ENCODE data around the gene LIPC.

Gene LIPC

DNA sequence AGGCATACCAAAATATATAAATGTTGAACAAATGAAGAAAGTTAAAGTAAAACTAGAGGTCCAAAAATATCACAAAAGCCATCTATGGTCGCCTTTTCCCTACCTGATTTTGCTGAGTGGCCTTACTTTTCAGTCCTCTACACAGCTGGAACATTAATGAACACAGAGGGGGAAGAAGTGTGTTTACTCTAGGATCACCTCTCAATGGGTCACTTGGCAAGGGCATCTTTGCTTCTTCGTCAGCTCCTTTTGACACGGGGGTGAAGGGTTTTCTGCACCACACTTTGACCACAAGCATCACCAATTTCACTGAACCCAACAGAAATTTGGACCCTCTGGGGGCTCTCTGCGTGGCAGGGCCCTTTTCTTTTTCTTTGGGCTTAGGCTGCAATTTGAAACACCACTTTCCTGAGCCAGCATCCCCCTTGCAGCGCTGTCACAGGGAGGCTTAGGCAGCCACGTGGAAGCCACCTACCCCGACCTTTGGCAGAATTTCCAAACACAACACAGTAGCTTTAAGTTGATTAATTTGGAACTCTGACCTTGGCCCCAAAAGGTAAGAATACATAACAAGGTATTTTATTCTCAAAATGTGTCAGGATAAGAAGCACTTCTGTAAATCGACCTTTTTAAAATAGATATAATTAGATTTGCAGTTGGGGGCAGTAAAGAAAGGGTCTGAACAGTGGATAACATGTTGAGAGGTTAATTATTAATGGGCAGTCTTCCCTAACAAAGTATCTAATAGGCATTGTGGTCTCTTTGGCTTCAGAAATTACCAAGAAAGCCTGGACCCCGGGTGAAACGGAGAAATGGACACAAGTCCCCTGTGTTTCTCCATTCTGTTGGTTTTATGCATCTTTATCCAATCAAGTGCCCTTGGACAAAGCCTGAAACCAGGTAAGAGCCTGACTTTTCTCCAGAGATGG is at the start of gene LIPC:
Gene LIPC (plus strand): TSS at position 771 of the 929 bp plus-strand sequence. CDS start 42 bp downstream, at position 813.
- Mint-ChIP-seq H3K4me3 (no peak within 1 kb of the TSS), H3K27ac (no peak within 1 kb of the TSS), H3K4me1 (no peaks in the 10 kb centered on the region), H3K9me3 (no peaks in the 10 kb centered on the region), H3K36me3 (no peaks in the 10 kb centered on the region), H3K27me3 (no peaks in the 10 kb centered on the region)

DNA sequence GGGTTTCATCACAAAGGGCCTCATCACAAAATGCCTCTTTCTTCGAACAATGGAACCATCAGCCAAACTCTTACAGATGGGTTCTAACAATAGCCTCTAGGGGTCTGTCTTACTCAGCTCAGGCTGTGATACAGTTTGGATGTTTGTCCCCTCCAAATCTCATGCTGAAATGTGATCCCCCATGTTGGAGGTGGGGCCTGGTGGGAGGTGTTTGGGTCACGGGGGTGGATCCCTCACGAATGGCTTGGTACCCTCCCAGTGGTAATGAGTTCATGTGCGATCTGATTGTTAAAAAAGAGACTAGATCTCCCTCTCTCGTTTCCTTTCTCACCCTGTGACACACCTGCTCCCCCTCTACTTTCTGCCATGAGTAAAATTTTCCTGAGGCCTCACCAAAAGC is 47.9 kb upstream of the LIPC start:
- H3K9me3 Mint-ChIP-seq, result no peaks in the 10 kb centered on the region
- no peak overlapping the region for H3K4me3 Mint-ChIP-seq
- no peaks in the 10 kb centered on the region for H3K36me3 Mint-ChIP-seq
- peaks cover 8% of the 10 kb centered on the region for H3K4me1 Mint-ChIP-seq
- H3K27me3 Mint-ChIP-seq, result no peaks in the 10 kb centered on the region
- H3K27ac Mint-ChIP-seq, result peak overlapping the region; percentile 27

DNA sequence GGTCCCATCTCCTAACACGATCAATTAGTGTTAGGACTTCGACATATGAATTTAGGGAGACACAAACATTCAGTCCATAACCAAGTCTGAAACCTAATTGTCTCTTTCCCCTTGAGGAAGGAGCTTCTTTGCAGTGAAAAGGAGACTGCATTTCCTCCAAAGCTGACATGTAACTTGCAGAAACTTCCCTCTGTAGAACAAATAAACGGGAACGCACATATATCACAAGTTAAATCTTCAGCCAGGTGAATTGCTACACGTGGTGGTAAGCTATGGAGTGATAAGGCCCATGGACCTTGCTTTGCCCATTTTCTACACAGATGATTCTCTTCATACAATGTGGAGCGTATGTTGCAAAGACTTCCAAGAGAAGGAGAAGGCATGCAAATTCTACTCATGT is 47.1 kb upstream of the LIPC start:
- no peak overlapping the region for H3K27ac Mint-ChIP-seq
- no peaks in the 10 kb centered on the region for H3K36me3 Mint-ChIP-seq
- H3K4me3 Mint-ChIP-seq, result no peak overlapping the region
- H3K9me3 Mint-ChIP-seq, result no peaks in the 10 kb centered on the region
- H3K4me1 Mint-ChIP-seq, result peaks cover 8% of the 10 kb centered on the region
- no peaks in the 10 kb centered on the region for H3K27me3 Mint-ChIP-seq

DNA sequence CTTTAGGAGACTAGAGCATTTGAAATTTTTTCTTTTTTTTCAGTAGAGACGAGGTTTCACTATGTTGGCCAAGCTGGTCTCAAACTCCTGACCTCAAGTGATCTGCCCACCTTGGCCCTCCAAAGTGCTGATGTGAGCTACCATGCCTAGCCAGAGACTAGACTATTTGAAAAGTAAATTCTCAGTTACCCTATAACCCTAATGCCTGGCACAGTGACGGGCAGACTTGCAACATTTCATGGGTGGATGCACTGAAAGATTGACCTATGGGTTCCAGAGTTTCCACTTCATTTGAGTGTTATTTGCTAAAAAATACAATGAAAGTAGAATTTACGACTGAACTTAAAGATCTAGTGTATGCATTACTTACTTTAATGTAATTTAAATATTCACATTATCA is 45.7 kb upstream of the LIPC start:
- no peaks in the 10 kb centered on the region for H3K36me3 Mint-ChIP-seq
- peaks cover 8% of the 10 kb centered on the region for H3K4me1 Mint-ChIP-seq
- no peak overlapping the region for H3K27ac Mint-ChIP-seq
- H3K27me3 Mint-ChIP-seq, result no peaks in the 10 kb centered on the region
- H3K4me3 Mint-ChIP-seq, result no peak overlapping the region
- no peaks in the 10 kb centered on the region for H3K9me3 Mint-ChIP-seq

DNA sequence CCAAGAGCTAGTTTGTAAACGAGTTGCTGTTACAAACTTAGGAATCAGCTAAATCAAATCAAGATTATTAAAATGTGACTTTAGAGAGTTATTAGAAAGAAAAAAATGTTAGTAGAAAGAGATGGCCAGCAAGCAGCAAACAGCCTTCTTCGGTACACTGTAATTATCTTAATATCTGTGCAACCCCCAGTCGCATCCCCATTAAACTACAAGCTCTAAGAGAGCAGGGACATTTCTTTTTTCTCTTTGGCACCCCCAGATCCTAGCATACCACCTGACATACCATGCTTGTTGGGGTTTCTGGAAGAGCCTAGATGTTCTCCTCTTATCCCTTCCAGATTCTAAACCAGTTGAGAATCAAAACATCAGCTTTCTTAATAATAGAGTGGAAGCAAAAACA is 45.1 kb upstream of the LIPC start:
- H3K4me1 Mint-ChIP-seq, result peaks cover 8% of the 10 kb centered on the region
- no peak overlapping the region for H3K4me3 Mint-ChIP-seq
- H3K36me3 Mint-ChIP-seq, result no peaks in the 10 kb centered on the region
- no peak overlapping the region for H3K27ac Mint-ChIP-seq
- no peaks in the 10 kb centered on the region for H3K27me3 Mint-ChIP-seq
- H3K9me3 Mint-ChIP-seq, result no peaks in the 10 kb centered on the region

DNA sequence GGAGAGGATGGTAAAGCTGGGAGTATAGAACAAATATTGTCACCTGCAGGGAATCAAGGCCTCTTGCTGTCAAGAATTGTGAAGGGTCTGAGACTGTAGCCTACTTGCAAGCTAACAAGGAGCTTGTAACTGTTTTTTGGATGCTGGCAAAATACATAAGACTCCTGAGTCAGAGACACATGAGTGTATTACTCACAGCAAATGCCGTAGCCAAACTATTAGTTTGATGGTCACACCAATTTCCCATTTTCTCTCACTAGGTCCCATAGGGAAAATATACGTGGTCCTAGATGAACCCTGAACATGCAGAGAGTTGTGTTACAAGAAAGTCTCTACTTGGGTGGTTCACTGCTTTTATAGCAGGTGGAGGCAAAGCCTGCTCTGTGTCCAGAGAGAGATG is 44.7 kb upstream of the LIPC start:
- Mint-ChIP-seq H3K27ac (no peak overlapping the region), H3K4me1 (peaks cover 8% of the 10 kb centered on the region), H3K9me3 (no peaks in the 10 kb centered on the region), H3K4me3 (no peak overlapping the region), H3K27me3 (no peaks in the 10 kb centered on the region), H3K36me3 (no peaks in the 10 kb centered on the region)

DNA sequence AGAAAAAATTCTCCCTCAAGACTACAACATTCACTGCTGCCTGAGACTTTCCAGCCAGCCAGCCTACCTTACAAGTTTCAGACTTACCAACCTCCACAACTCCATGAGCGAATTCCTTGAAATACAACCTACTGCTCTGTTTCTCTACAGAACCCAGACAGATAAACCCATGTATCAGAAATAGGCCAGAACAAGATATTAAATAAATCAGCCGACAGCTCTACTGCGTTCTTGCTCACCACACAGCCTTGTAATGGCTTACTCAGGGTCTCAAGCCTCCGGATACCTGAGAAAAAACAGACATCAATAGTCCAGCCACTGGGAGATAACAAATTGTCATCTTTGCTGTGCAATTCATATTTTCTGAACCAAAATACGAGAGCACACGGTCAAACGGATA is 43.6 kb upstream of the LIPC start:
- H3K27me3 Mint-ChIP-seq, result no peaks in the 10 kb centered on the region

DNA sequence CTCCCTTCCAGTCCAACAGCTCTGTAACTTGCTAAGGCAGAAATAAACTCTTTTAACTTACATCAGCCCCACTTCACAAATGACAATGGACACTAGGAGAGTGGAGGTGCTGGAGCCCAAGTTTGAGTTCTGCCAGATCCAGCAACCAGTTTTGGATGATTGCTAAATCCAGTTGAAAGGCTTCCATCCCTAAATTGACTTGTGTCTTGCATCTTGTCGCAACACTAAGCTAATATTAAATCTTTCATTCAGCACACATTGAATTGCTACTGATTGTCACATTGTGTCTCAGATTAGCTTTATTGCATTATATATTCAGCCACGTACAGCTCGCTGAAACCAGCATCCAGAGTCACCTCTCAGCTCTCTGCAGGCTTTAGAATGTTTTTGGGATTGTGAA is 41.7 kb upstream of the LIPC start:
- no peaks in the 10 kb centered on the region for H3K4me1 Mint-ChIP-seq
- H3K9me3 Mint-ChIP-seq, result no peaks in the 10 kb centered on the region
- no peak overlapping the region for H3K4me3 Mint-ChIP-seq
- H3K27me3 Mint-ChIP-seq, result no peaks in the 10 kb centered on the region
- H3K27ac Mint-ChIP-seq, result no peak overlapping the region
- no peaks in the 10 kb centered on the region for H3K36me3 Mint-ChIP-seq

More for the DNA sequence above, 43.6 kb upstream of the LIPC start:
- Mint-ChIP-seq H3K27ac (no peak overlapping the region), H3K4me1 (peaks cover 8% of the 10 kb centered on the region), H3K4me3 (no peak overlapping the region), H3K36me3 (no peaks in the 10 kb centered on the region), H3K9me3 (no peaks in the 10 kb centered on the region)

DNA sequence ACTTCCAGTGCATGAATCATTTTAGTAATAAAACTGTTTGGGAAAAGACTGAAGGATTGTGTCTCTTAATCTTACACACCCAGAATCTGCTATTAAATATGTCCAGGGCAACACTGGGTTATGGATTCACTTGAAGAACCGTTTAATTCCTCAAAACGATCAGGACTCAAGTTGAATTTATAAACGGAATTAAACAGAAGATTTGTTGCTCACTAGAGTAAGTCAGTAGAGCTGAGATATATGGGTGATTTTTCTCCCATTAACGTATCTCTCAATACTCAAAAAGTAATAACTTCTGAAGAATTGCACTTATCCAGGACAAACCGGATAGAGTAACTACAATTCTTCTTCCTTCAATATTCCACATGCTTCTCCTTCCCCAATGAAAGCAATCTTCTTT is 41.1 kb upstream of the LIPC start:
- H3K27me3 Mint-ChIP-seq, result no peaks in the 10 kb centered on the region
- H3K4me1 Mint-ChIP-seq, result no peaks in the 10 kb centered on the region
- no peaks in the 10 kb centered on the region for H3K36me3 Mint-ChIP-seq
- H3K27ac Mint-ChIP-seq, result no peak overlapping the region
- no peak overlapping the region for H3K4me3 Mint-ChIP-seq
- no peaks in the 10 kb centered on the region for H3K9me3 Mint-ChIP-seq

DNA sequence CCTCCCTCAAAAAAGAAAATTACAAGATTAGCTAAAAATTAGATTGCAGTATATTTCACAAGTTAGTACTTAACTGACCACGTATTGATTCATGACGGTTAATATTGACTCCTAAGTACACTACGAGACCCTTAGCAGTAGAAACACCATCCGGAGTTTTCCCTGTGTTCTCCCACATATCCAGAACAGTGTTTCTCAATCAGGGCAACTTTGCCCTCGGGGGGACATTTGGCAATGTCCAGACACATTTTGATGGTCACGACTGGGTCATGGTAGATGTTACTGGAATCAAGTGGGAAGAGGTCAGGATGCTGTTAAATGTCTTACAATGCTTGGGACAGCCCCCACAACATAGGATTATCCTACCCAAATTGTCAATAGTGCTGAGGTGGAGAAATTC is 40.7 kb upstream of the LIPC start:
- H3K4me1 Mint-ChIP-seq, result no peaks in the 10 kb centered on the region
- H3K9me3 Mint-ChIP-seq, result no peaks in the 10 kb centered on the region
- H3K36me3 Mint-ChIP-seq, result no peaks in the 10 kb centered on the region
- H3K4me3 Mint-ChIP-seq, result no peak overlapping the region
- H3K27me3 Mint-ChIP-seq, result no peaks in the 10 kb centered on the region
- H3K27ac Mint-ChIP-seq, result no peak overlapping the region

DNA sequence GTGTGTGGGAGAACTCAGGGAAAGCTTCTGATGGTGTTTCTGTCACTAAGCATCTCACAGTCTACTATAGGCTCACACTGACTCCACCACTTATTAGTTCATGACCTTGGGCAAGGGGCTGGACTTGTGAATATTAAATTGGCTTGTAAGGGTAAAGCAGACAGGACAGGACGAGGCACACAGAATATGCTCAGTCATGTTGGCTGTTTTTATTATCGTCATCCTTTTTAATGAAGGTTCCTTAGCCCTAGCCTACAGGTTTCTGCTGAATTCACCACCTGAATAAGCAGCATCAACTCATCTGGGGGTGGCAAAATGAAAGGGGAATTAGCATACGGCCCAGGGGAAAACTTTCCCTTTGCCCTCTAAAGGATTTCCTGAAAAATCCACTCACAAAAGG is 39.6 kb upstream of the LIPC start:
- H3K27ac Mint-ChIP-seq, result no peak overlapping the region
- H3K9me3 Mint-ChIP-seq, result no peaks in the 10 kb centered on the region
- H3K27me3 Mint-ChIP-seq, result no peaks in the 10 kb centered on the region
- H3K36me3 Mint-ChIP-seq, result no peaks in the 10 kb centered on the region
- no peak overlapping the region for H3K4me3 Mint-ChIP-seq
- H3K4me1 Mint-ChIP-seq, result no peaks in the 10 kb centered on the region

DNA sequence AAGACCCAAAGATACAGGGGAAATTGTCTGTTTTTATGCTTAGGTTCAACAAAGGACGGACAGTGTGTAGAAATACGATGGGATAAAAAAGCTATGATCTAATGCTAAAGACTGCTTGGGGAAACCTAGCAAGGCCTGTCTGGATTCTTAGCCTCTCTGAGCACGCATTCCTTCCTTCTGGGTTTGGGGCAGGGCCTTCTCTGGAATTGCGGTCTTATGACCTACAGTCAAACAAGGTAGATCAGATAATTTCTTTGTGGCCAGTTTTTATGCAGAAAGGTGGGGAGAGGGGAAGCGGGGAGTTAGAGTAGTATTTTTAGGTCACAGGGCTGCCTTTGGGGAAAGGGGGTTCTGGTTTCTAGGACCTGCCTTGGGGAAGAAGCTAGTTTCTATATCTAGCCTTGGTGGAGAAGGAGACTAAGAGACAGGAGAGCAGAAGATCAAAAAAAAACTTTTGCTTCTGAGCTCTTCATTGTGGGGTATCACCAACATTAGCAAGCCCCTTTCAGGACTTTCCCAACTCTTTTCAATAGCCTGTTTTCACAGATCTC is 39.1 kb upstream of the LIPC start:
- no peaks in the 10 kb centered on the region for H3K4me1 Mint-ChIP-seq
- no peaks in the 10 kb centered on the region for H3K27me3 Mint-ChIP-seq
- no peak overlapping the region for H3K4me3 Mint-ChIP-seq
- no peak overlapping the region for H3K27ac Mint-ChIP-seq
- no peaks in the 10 kb centered on the region for H3K36me3 Mint-ChIP-seq
- no peaks in the 10 kb centered on the region for H3K9me3 Mint-ChIP-seq

DNA sequence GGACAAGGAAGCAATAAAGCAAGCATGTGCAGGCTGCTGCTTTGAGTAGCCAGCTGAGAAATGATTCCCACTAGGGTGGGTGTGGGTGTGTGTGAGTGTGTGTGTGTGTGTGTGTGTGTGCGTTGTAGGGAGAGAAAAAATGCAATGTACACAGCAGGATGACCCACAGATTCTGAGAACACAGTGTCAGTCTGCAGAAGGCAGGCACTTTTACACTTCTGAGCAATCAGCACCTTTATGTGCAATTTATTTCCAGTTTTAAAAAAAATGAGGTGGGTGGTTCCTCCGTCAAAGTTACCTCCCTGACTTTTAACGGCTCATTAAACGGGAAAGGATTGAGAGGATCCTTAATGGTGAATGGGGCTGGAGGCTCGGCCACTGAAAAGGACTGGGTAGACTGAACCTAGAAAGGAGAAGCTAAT is 38.5 kb upstream of the LIPC start:
- Mint-ChIP-seq H3K4me3 (no peak overlapping the region), H3K27ac (no peak overlapping the region), H3K4me1 (no peaks in the 10 kb centered on the region), H3K36me3 (no peaks in the 10 kb centered on the region), H3K27me3 (no peaks in the 10 kb centered on the region), H3K9me3 (no peaks in the 10 kb centered on the region)

DNA sequence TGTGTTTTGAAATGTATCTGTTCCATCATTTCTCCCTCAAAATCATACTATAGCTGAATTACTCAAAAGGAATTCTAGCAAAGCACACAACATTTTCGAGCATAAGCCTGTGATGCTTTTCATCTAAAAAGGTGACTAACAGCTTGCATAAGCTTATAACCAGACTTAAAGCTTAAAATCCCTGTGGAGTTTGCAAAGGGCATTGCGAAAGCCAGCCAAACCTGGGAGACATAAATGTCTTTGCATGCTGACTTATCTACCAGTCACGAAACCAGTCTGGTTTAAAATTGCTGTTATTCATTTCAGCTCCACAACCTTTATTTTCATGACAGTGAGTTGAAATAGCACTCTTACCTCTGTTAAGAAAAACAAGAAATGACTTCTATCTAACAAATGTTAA is 35.6 kb upstream of the LIPC start:
- H3K36me3 Mint-ChIP-seq, result no peaks in the 10 kb centered on the region
- H3K4me1 Mint-ChIP-seq, result no peaks in the 10 kb centered on the region

DNA sequence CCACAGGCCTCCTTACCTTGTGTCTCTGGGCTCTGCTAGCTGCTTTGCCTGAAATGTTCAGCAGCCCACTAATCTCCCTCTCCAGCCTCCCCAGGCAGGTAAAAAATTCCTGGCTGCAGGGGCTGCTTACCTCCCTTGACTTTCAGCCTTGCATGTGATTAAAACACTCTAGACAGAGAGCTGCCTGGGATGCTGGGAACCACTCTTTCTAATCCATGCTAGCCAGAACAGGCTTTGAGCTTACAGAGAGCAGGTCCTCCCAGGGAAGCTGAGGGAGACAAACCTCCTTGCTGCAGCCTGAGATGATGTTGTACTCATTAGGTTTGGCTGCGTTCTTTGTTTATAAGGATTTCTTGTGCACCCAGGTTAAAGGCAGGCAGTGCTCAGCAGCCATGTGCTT is 33.7 kb upstream of the LIPC start:
- H3K4me1 Mint-ChIP-seq, result no peaks in the 10 kb centered on the region
- no peaks in the 10 kb centered on the region for H3K9me3 Mint-ChIP-seq
- H3K27me3 Mint-ChIP-seq, result no peaks in the 10 kb centered on the region
- no peak overlapping the region for H3K27ac Mint-ChIP-seq
- no peaks in the 10 kb centered on the region for H3K36me3 Mint-ChIP-seq
- H3K4me3 Mint-ChIP-seq, result no peak overlapping the region

More for the DNA sequence above, 35.6 kb upstream of the LIPC start:
- no peak overlapping the region for H3K27ac Mint-ChIP-seq
- no peaks in the 10 kb centered on the region for H3K9me3 Mint-ChIP-seq
- H3K27me3 Mint-ChIP-seq, result no peaks in the 10 kb centered on the region
- H3K4me3 Mint-ChIP-seq, result no peak overlapping the region

DNA sequence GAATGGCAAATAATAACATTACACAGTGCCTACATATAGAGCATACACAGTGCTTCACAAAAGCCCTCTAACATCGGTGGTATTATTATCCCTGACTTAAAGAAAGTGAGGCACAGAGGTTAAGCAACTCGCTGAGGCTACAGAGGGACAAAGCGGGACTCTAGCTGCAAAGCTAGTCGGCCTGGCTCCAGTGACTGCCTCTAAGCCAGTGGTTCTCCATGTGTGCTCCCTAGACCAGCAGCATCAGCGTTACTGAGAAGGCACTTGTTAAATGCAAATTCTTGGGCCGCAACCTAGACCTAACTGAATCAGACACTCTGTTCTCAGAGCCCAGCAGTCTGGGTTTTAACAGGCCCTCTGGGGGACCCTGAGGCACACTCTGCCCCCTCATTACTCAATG is 33.1 kb upstream of the LIPC start:
- H3K27me3 Mint-ChIP-seq, result no peaks in the 10 kb centered on the region
- no peak overlapping the region for H3K27ac Mint-ChIP-seq
- no peak overlapping the region for H3K4me3 Mint-ChIP-seq
- no peaks in the 10 kb centered on the region for H3K36me3 Mint-ChIP-seq
- no peaks in the 10 kb centered on the region for H3K9me3 Mint-ChIP-seq
- H3K4me1 Mint-ChIP-seq, result no peaks in the 10 kb centered on the region
